ENCODE results near the gene ARRDC1.

GRCh38 chr9:137570566-137570965, 34.9 kb upstream of the ARRDC1 start:
- no peak for TF ChIP-seq GATA2 (IDR thresholded peaks at IDR 0.05; ENCODE audit: low read depth, low read length)
- TF ChIP-seq GATA3 (IDR thresholded peaks at IDR 0.05; ENCODE audit: low read depth, low read length), result no peak

Data from SH-SY5Y (cell line).